Retinal pigment epithelial cell (primary cell): ENCODE data around the gene CD81.
"Not testable (repeated sequence)": the region's sequence is repeated elsewhere in the genome, so short reads cannot be mapped to it uniquely, and the experiment has no call there.

Source experiments
- DNase-seq: peaks from one replicate; pipeline ENCODE4 v3.0.0-alpha.2; 2010; ENCODE audit warnings: low read depth
- H3K4me3 ChIP-seq: 2 replicates; pipeline ENCODE4 v1.5.1; 2011; ENCODE audit warnings: mild to moderate bottlenecking, low read length, control low read depth, moderate library complexity
- CTCF ChIP-seq: conservative IDR thresholded peaks from 2 replicates; pipeline ENCODE4 v1.5.1; 2011; ENCODE audit warnings: low read depth, low read length, control low read depth, inconsistent platforms

The CD81 gene

GRCh38 chr11:2376751-2377451 lies at the start of gene CD81:
Gene CD81, plus strand, starts transcription at chr11:2377310. Its CDS starts 240 bp downstream, at chr11:2377550.
- DNase-seq: no peak

GRCh38 chr11:2328021-2328420 lies 49.1 kb upstream of the CD81 start:
- DNase-seq: no peak
- no peak for TF ChIP-seq CTCF
- H3K4me3 ChIP-seq: no peak overlapping the region

More at GRCh38 chr11:2376751-2377451, at the start of gene CD81:
- no peak for TF ChIP-seq CTCF
- peak within 1 kb of the TSS; percentile 86 for H3K4me3 ChIP-seq

- TF ChIP-seq CTCF: no peak
- no peak overlapping the region for H3K4me3 ChIP-seq
Observed at GRCh38 chr11:2328656-2329354, 48.3 kb upstream of the CD81 start.

GRCh38 chr11:2329551-2329950 lies 47.6 kb upstream of the CD81 start:
- DNase-seq: no peak
- no peak overlapping the region for H3K4me3 ChIP-seq
- no peak for TF ChIP-seq CTCF

More at GRCh38 chr11:2328656-2329354, 48.3 kb upstream of the CD81 start:
- DNase-seq: no peak

GRCh38 chr11:2330696-2331095 lies 46.4 kb upstream of the CD81 start:
- H3K4me3 ChIP-seq: no peak overlapping the region
- DNase-seq: no peak
- TF ChIP-seq CTCF: no peak

GRCh38 chr11:2331404-2331803 lies 45.7 kb upstream of the CD81 start:
- no peak overlapping the region for H3K4me3 ChIP-seq
- TF ChIP-seq CTCF: no peak

GRCh38 chr11:2332569-2332968 lies 44.5 kb upstream of the CD81 start:
- DNase-seq: not testable (repeated sequence)

More at GRCh38 chr11:2331404-2331803, 45.7 kb upstream of the CD81 start:
- DNase-seq: no peak

GRCh38 chr11:2333486-2334205 lies 43.5 kb upstream of the CD81 start:
- not testable (repeated sequence) for DNase-seq

More at GRCh38 chr11:2332569-2332968, 44.5 kb upstream of the CD81 start:
- H3K4me3 ChIP-seq: not testable (repeated sequence)

GRCh38 chr11:2335286-2335685 lies 41.8 kb upstream of the CD81 start:
- H3K4me3 ChIP-seq, DNase-seq: not testable (repeated sequence)

More at GRCh38 chr11:2333486-2334205, 43.5 kb upstream of the CD81 start:
- not testable (repeated sequence) for H3K4me3 ChIP-seq

GRCh38 chr11:2338760-2339159 lies 38.4 kb upstream of the CD81 start:
- H3K4me3 ChIP-seq, DNase-seq: not testable (repeated sequence)
